ENCODE data around the gene NSMF.

The NSMF gene

DNA sequence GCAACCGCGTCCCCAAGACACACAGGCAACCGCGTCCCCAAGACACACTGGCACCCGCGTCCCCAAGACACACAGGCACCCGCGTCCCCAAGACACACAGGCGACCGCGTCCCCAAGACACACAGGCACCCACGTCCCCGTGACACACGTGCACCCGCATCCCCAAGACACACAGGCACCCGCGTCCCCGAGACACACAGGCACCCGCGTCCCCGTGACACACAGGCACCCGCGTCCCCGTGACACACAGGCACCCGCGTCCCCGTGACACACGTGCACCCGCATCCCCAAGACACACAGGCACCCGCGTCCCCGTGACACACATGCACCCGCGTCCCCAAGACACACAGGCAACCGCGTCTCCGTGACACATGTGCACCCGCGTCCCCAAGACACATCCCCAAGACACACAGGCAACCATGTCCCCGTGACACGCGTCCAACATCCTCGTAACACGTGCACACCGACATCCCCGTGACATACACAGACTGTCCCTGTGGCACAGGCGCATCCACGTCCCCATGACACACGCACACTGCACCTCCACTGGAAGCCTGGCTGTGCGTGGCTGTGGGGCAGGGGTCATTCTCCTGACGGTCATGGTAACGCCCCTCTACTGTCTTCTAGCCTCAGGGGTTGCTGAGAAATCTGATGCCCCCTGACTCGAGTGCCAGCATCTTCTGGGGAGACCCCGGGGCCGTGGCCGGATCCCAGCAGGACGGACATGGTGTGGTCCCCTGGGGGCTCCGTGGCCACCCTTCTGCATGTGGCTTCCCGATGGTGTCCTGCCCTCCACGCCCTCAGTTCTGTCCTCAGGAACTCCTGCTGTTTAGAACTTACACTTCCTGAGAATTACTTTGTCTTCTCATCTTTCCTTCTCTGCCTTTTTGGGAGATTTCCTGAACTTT is 60.3 kb downstream of the NSMF start:
- H3K27ac ChIP-seq, result no peak overlapping the region
- no peak for DNase-seq (ENCODE audit: low read depth, low spot score)

DNA sequence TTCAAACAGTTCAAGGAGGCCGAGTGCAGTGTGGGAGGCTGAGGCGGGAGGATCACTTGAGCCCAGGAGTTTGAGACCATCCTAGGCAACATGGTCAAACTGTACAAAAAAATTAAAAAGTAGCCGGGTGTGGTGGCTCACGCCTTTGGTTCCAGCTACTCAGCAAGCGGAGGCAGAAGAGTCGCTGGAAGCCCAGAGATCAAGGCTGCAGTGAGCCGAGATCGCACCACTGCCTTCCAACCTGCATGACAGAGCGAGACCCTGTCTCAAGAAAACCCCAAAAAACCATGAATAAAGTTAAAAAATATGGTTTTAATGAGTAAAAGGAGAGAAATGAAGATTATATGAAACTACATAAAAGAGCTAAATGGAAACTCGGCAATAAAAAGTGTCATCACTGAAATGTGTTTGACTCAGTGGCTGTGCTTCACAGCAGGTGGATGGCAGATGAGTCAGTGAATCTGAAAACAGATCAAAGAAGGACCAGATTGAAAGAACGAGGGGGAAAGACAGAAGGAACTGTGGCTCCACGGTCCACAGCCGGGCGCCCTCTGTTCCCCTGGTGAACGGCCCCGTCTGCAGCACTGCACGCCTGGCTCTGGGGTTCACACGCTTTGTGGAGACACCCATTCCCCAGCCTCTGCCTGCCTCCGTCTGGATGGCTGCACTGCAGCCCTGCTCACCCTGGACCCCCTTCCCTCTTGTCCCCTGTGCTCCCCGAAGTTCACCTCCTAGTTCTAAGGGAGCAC is 61.3 kb downstream of the NSMF start:
- DNase-seq (ENCODE audit: low read depth, low spot score), result no peak
- H3K27ac ChIP-seq, result no peak overlapping the region
